Right lobe of liver (tissue), 6 donors: ENCODE data around the gene PLCD1. TPM values are rescaled to one million over a fixed set of nuclear protein-coding genes. Genes with fewer than 3 reads are reported as not detected.
A peak's percentile ranks its signal among the peaks of the same experiment; 100 is the strongest.

ENCODE experiments used
- ATAC-seq, 4 donors: fragments of 200-7000 bp; cut with Tn5 transposase; one replicate each; pipeline ENCODE4 v1.9.1; 2020; ENCODE audit warnings: mild to moderate bottlenecking in 4 of 4, moderate library complexity in 4 of 4
- DNase-seq, 3 donors: peaks; one replicate each; pipeline ENCODE4 v3.0.0-alpha.2; 2020
- H3K27ac ChIP-seq, 3 donors: fragments of 200-600 bp; one replicate each; pipeline ENCODE4 v1.8.0; 2022
- H3K27me3 ChIP-seq, 2 donors: fragments of 200-600 bp; one replicate each; pipeline ENCODE4 v1.8.0; 2022
- H3K36me3 ChIP-seq, 4 donors: fragments of 200-600 bp; sonication (generic) in 1 of 4; one replicate each; pipeline versions ENCODE4 v1.5.1 to v1.8.0; 2017 to 2022; ENCODE audit warnings: control low read depth in 1 of 4
- H3K4me1 ChIP-seq, 4 donors: fragments of 200-600 bp; sonication (generic) in 1 of 4; one replicate each; pipeline versions ENCODE4 v1.5.1 to v1.8.0; 2017 to 2022; ENCODE audit warnings: control low read depth in 1 of 4
- H3K4me3 ChIP-seq, 3 donors: fragments of 200-600 bp; one replicate each; pipeline ENCODE4 v1.8.0; 2022
- H3K9me3 ChIP-seq, 4 donors: fragments of 200-600 bp; sonication (generic) in 1 of 4; one replicate each; pipeline versions ENCODE4 v1.5.1 to v1.8.0; 2017 to 2022; ENCODE audit warnings: control low read depth in 1 of 4
- POLR2A ChIP-seq: fragments of 450-650 bp; IDR thresholded peaks from one replicate; pipeline ENCODE4 v1.6.1; 2017; ENCODE audit warnings: antibody characterized with exemption, mild to moderate bottlenecking
- whole genome bisulfite sequencing: methylation state at CpG from one replicate; pipeline ENCODE4 v1.1.6; 2018; ENCODE audit warnings: low coverage, low lambda C conversion rate; ENCODE audit not compliant: insufficient coverage; ENCODE audit errors: missing lambda C conversion rate; 5-methylcytosine and 5-hydroxymethylcytosine counted together
- intact Hi-C, 2 donors: fragments of 100-400 bp; cut with DNase I; formaldehyde crosslinking; loops; one replicate each; pipeline versions ENCODE4 v1.11.2 to v1.14.1; 2022
- total RNA-seq, 6 experiments: library from RNA; depleted of rRNA in 2 of 6; stranded (reverse); fragments of >200 nt in 2 of 6; fragmentation: NEBNext Ultra II Directional in 3 of 6; extraction: Animal tissue kit (Norgen Biotek cat#: 25700) in 3 of 6; gene quantifications; one replicate each; pipeline versions ENCODE4 v1.1.0 to v1.2.4, GENCODE V29; 2016 to 2023
- TF ChIP-seq, protein P1 (sequence below), 4 donors: fragments of 200-600 bp in 3 of 4; fragments of 450-650 bp in 1 of 4; IDR thresholded peaks; one replicate each; pipeline versions ENCODE4 v1.5.1 to v1.8.0; 2016 to 2022; ENCODE audit warnings: antibody characterized with exemption in 4 of 4, mild to moderate bottlenecking in 2 of 4
- donor health status: DM: no; HTN: yes; CAD: no.
- donor health status: DM: no; HTN: no; CAD: no.
- donor health status: DM: no; HTN: no; CAD: no.
- donor health status: DM: no; HTN: yes; CAD: no.
- donor health status: DM: no; HTN: yes; CAD: no.

PLCD1 gene
- total RNA-seq, 6 experiments from 2014 or later: 6.5 to 10.2 (median 7.7) TPM

DNA sequence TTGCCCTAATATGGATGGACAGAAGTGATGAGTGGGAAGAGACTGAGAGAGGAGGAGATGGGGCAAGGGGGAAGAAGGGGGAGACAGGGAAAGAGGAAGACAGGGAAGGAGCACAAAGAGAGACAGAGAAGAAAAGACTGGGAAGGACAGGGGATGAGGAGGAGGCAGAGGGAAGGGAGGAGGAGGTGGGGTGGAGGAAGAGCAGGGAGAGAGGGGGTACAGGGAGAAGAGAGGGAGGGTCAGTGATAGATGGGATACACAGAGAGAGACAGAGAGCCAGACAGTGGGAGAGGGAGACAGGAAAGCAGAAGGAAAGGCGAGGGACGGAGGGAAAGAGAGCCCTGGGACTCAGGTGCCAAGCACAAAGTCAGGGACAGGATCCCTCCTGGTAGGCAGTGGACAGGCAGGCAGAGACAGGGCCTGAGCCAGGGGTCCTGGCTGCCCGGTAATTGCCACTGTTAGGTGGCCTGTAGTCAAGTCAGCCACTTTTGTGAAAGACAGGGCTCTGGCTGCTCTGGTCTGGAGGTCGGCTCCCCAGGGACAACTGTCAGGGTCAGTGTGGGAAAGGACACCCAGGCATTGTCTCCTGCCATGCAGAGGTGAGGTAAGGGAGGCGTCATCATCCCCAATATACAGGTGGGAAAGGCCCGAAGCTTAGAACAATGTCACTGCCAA lies 29.1 kb downstream of the PLCD1 start:
- Histone ChIP-seq H3K4me3 (no peak overlapping the region), H3K9me3 (no peaks in the 10 kb centered on the region), H3K4me1 (peaks cover 0 to 7% (median 3%) of the 10 kb centered on the region in 4 donors), H3K27me3 (no peaks in the 10 kb centered on the region), H3K27ac (no peak overlapping the region), H3K36me3 (no peaks in the 10 kb centered on the region)
- DNase-seq (peak in 2 of 3 donors; percentile 17 to 41), ATAC-seq (no peak)
- 96% methylated on average over 3 of the region's 6 CpGs for WGBS
- intact Hi-C loops: loop anchor here (10.0 kb wide), 1 partner anchor 114 kb away; no protein-coding TSS in a partner anchor
- TF ChIP-seq, protein P1, sequence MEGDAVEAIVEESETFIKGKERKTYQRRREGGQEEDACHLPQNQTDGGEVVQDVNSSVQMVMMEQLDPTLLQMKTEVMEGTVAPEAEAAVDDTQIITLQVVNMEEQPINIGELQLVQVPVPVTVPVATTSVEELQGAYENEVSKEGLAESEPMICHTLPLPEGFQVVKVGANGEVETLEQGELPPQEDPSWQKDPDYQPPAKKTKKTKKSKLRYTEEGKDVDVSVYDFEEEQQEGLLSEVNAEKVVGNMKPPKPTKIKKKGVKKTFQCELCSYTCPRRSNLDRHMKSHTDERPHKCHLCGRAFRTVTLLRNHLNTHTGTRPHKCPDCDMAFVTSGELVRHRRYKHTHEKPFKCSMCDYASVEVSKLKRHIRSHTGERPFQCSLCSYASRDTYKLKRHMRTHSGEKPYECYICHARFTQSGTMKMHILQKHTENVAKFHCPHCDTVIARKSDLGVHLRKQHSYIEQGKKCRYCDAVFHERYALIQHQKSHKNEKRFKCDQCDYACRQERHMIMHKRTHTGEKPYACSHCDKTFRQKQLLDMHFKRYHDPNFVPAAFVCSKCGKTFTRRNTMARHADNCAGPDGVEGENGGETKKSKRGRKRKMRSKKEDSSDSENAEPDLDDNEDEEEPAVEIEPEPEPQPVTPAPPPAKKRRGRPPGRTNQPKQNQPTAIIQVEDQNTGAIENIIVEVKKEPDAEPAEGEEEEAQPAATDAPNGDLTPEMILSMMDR (IDR thresholded peaks at IDR 0.05): no peak
- TF ChIP-seq POLR2A: no peak

DNA sequence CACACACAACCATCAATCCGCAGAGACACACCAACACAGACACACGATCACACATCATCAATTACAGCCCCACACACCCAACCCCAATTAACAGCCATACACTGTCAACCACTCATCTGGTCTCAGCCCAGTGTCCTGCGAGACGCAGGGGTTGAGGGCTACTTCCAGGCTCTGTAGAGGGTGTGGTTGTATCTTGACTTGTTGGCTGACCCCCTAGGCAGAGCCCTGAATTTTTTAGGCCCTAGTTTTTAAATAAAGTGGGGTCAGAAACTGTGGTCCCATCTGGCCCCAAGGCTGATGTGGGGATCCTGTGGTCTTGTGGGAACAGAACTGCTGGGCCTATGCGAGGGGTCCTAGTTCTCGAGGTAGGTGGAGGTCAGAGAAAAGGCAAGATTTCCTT lies 29.6 kb downstream of the PLCD1 start:
- no peak overlapping the region for H3K4me3 ChIP-seq
- no peaks in the 10 kb centered on the region for H3K36me3 ChIP-seq
- no peak overlapping the region for H3K27ac ChIP-seq
- intact Hi-C loops: loop anchor here (10.0 kb wide), 1 partner anchor 115 kb away; no protein-coding TSS in a partner anchor
- WGBS: 75% methylated on average over 2 of the region's 6 CpGs
- TF ChIP-seq, protein P1 (IDR thresholded peaks at IDR 0.05): no peak
- TF ChIP-seq POLR2A: no peak
- H3K4me1 ChIP-seq: peaks cover 0 to 7% (median 3%) of the 10 kb centered on the region in 4 donors
- DNase-seq (peak in 2 of 3 donors; percentile 7 to 19), ATAC-seq (no peak)
- no peaks in the 10 kb centered on the region for H3K27me3 ChIP-seq
- H3K9me3 ChIP-seq: no peaks in the 10 kb centered on the region

DNA sequence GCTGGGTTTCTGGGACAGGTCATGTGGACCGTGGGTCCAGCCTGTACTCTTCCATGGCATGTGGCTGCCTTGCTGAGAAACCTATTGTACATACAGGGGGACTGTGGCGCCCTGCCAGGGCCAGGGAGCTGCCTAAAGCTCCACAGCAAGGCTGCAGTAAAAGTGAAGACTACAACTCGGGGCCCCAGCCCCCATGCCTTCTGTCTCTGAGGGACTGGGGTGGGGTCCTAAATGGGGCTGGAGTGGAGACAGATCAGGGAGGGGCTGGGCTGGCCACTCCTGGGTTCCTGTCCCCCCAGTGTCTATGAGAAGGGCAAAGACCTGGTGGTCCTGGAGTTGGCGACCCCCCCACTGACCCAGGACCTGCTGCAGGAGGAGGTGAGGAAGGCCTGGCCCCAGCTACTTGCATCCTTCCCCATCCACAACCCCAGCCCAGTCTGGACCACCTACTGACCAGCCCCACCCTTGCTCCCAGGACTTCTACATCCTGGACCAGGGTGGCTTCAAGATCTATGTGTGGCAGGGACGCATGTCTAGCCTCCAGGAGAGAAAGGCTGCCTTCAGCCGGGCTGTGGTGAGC lies 31.6 kb downstream of the PLCD1 start:
- Histone ChIP-seq H3K27me3 (no peaks in the 10 kb centered on the region), H3K4me3 (no peak overlapping the region), H3K27ac (peak overlapping the region in 2 of 3 donors; percentile 80 to 84), H3K36me3 (no peaks in the 10 kb centered on the region), H3K4me1 (peaks cover 0 to 7% (median 3%) of the 10 kb centered on the region in 4 donors), H3K9me3 (no peaks in the 10 kb centered on the region)
- WGBS: no CpG with 5 or more reads among the region's 6 CpGs
- TF ChIP-seq POLR2A: no peak
- TF ChIP-seq, protein P1 (IDR thresholded peaks at IDR 0.05): no peak
- intact Hi-C loops: no loop called here
- ATAC-seq: no peak
- DNase-seq: peak in 2 of 3 donors; percentile 35 to 58

GRCh38 chr3:37997342-37997741 lies 32.1 kb downstream of the PLCD1 start:
- no peak overlapping the region for H3K27ac ChIP-seq
- intact Hi-C loops: no loop called here
- no peaks in the 10 kb centered on the region for H3K36me3 ChIP-seq
- WGBS: 93% methylated on average over 5 of the region's 10 CpGs
- H3K9me3 ChIP-seq: no peaks in the 10 kb centered on the region
- H3K4me3 ChIP-seq: no peak overlapping the region
- H3K27me3 ChIP-seq: no peaks in the 10 kb centered on the region
- peaks cover 0 to 7% (median 3%) of the 10 kb centered on the region in 4 donors for H3K4me1 ChIP-seq
- DNase-seq (peak in 2 of 3 donors; percentile 26 to 54), ATAC-seq (no peak)
- TF ChIP-seq, protein P1 (IDR thresholded peaks at IDR 0.05): no peak
